Measurements from ENCODE around the gene BMPR2.
A peak's percentile ranks its signal among the peaks of the same experiment; 100 is the strongest.
"Not testable (repeated sequence)": the region's sequence is repeated elsewhere in the genome, so short reads cannot be mapped to it uniquely, and the experiment has no call there.

BMPR2 gene

DNA sequence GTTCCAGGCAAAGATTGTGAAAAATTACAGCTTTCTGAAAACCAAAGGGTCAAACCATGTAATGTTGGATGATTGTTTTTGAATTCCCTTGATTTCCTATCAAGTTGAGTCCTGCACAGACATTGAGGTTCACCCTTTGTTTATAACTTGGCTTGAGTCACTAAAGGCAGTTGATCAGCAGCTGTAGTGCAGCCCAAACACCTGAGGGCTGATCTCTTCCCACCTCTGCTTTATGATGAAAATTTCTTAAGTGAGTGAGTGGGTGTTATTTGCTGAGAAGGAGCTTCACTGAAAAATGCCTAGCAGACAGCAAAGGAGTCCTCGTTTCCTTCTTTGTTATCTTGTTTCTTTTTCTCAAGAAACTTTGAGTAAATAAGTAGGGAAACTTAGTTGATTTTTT, 31.9 kb upstream of the BMPR2 start:
- TF ChIP-seq, protein P1, sequence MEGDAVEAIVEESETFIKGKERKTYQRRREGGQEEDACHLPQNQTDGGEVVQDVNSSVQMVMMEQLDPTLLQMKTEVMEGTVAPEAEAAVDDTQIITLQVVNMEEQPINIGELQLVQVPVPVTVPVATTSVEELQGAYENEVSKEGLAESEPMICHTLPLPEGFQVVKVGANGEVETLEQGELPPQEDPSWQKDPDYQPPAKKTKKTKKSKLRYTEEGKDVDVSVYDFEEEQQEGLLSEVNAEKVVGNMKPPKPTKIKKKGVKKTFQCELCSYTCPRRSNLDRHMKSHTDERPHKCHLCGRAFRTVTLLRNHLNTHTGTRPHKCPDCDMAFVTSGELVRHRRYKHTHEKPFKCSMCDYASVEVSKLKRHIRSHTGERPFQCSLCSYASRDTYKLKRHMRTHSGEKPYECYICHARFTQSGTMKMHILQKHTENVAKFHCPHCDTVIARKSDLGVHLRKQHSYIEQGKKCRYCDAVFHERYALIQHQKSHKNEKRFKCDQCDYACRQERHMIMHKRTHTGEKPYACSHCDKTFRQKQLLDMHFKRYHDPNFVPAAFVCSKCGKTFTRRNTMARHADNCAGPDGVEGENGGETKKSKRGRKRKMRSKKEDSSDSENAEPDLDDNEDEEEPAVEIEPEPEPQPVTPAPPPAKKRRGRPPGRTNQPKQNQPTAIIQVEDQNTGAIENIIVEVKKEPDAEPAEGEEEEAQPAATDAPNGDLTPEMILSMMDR (conservative IDR thresholded peaks at IDR 0.05; ENCODE audit: control insufficient read depth, insufficient read depth, low read depth, low read length) = no peak
- no peak overlapping the region for H3K4me3 ChIP-seq (ENCODE audit: control insufficient read depth, low read depth, low read length)
- no peak for DNase-seq (ENCODE audit: low read depth)

DNA sequence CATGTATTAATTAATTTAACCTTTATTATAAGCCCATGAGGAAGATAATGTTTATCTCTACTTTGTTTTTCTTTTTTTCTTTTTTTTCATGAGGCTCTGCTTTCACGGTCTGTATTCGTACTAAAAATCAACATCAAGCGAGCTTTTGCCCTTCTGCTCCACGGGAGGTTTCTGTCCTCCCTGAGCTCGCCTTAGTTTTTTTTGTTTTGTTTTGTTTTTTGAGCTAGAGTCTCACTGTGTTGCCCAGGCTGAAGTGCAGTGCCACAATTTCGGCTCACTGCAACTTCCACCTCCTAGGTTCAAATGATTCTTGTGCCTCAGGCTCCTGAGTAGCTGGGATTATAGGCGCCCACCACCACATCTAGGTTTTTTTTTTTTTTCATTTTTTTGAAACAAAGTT, 29.9 kb upstream of the BMPR2 start:
- no peak for DNase-seq (ENCODE audit: low read depth)
- TF ChIP-seq, protein P1 (conservative IDR thresholded peaks at IDR 0.05; ENCODE audit: control insufficient read depth, insufficient read depth, low read depth, low read length) = no peak
- H3K4me3 ChIP-seq (ENCODE audit: control insufficient read depth, low read depth, low read length) = no peak overlapping the region

DNA sequence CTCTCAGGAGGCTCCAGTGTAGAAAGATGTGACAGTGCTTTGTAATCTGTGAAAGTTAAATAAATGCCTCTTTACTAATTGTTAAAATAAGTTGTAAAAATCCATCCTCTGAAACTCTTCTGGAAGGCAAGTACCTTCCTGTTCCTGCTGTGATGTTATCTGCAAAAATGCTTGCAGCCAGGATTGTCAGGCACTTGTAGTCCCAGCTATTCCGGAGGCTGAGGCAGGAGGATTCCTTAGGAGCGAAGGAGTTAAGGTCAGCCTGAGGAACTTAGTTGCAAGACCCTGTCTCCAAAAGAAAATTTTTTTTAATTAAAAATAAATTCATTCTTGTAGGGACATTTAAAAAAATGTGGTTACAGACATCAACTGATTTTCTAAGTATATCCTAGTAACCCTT, 22.7 kb upstream of the BMPR2 start:
- TF ChIP-seq, protein P1 (conservative IDR thresholded peaks at IDR 0.05; ENCODE audit: control insufficient read depth, insufficient read depth, low read depth, low read length) = no peak
- no peak for DNase-seq (ENCODE audit: low read depth)
- no peak overlapping the region for H3K4me3 ChIP-seq (ENCODE audit: control insufficient read depth, low read depth, low read length)

DNA sequence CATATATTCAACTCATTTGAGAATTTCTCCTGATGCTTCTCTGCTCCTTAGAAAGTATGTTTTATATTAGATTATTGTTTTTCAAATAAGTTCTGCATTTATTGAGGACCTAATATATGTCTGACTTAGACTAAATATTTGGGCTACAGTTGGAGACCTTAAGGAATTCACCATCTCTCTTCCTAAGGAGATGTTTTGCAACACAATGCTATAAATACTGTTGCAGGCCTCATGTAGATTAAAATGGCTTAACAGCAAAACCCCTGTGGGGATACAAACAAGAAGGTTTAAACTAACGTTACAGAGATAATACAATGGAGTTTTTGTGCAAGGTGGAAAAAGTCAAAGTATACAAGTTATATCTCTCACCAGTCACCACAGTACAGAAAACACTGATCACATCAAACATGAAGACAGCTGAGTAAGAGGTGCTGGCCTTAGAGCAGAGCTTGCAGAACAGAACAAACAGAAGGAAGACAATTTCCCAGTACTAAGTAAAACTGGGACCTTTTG, 20.1 kb upstream of the BMPR2 start:
- no peak for DNase-seq (ENCODE audit: low read depth)
- no peak overlapping the region for H3K4me3 ChIP-seq (ENCODE audit: control insufficient read depth, low read depth, low read length)
- TF ChIP-seq, protein P1 (conservative IDR thresholded peaks at IDR 0.05; ENCODE audit: control insufficient read depth, insufficient read depth, low read depth, low read length) = no peak

DNA sequence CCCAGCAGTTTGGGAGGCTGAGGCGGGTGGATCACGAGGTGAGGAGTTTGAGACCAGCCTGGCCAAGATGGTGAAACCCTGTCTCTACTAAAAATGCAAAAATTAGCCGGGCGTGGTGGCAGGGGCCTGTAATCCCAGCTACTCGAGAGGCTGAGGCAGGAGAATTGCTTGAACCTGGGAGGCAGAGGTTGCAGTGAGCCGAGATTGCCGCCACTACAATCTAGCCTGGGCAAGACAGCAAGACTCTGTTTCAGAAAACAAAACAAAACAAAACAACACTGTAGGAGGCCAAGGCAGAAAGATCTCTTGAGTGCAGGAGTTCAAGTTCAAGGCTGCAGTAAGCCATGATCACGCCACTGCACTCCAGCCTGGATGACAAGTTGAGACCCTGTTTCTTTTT, 17.2 kb upstream of the BMPR2 start:
- H3K4me3 ChIP-seq (ENCODE audit: control insufficient read depth, low read depth, low read length); DNase-seq (ENCODE audit: low read depth): not testable (repeated sequence)

DNA sequence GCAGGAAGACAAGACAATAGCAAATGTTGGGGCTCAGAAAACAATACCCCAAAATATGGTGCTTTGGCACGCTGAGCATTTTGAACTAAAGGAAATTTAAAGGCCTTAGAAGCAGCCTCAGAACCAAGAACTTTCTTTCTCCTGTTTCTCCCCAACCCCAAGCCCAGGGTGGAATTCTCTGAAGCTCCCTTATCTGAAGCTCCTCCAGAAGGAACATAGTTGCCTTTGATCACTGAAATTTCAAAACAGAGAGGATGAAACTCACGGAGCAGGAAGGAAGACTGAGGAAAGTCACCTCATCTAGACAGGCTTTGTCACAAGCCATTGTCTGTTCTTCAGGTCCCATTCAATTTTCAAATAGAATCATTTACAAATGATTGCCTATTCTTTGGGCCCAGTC, 15.5 kb upstream of the BMPR2 start:
- TF ChIP-seq, protein P1 (conservative IDR thresholded peaks at IDR 0.05; ENCODE audit: control insufficient read depth, insufficient read depth, low read depth, low read length) = no peak
- no peak overlapping the region for H3K4me3 ChIP-seq (ENCODE audit: control insufficient read depth, low read depth, low read length)

DNA sequence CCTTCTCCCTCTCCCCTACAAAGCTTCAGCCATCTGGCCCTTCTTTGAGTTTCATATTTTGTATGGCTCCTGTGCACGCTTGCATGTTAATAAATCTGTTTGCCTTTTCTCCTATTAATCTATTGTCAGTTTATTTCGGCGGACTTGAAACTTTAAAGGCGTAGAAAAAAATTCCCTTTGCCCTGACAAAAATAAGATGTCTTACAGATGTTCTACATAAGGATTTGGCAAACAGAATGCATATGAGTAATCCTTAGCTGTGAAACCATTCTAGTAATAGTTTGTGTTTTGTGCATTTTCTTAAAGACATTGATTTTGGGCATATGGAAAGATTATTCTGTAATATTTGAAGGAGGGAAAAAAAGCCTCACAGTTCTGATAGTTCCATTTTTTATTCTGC, 15.0 kb upstream of the BMPR2 start:
- DNase-seq (ENCODE audit: low read depth) = peak; percentile 76
- H3K4me3 ChIP-seq (ENCODE audit: control insufficient read depth, low read depth, low read length) = no peak overlapping the region
- TF ChIP-seq, protein P1 (conservative IDR thresholded peaks at IDR 0.05; ENCODE audit: control insufficient read depth, insufficient read depth, low read depth, low read length) = no peak

More for the DNA sequence above, 15.5 kb upstream of the BMPR2 start:
- DNase-seq (ENCODE audit: low read depth) = no peak
